ENCODE measurements around the gene PRKAG2. TPM values are rescaled to one million over a fixed set of nuclear protein-coding genes. Genes with fewer than 3 reads are reported as not detected.
"Not testable (repeated sequence)": the region's sequence is repeated elsewhere in the genome, so short reads cannot be mapped to it uniquely, and the experiment has no call there.

PRKAG2 gene
- polyA plus RNA-seq, 1 donor, result 12.3 TPM

- DNase-seq (ENCODE audit: low read depth), result no peak
These were observed 41.3 kb downstream of the PRKAG2 start for GRCh38 chr7:151835636-151836035.

GRCh38 chr7:151834271-151835035 is 42.5 kb downstream of the PRKAG2 start:
- no peak for DNase-seq (ENCODE audit: low read depth)

GRCh38 chr7:151833691-151834090 is 43.2 kb downstream of the PRKAG2 start:
- no peak for DNase-seq (ENCODE audit: low read depth)

GRCh38 chr7:151833213-151833651 is 43.7 kb downstream of the PRKAG2 start:
- DNase-seq (ENCODE audit: low read depth), result no peak

- no peak for DNase-seq (ENCODE audit: low read depth)
These were observed 44.3 kb downstream of the PRKAG2 start for GRCh38 chr7:151832656-151833055.

- no peak for DNase-seq (ENCODE audit: low read depth)
These were observed 44.8 kb downstream of the PRKAG2 start for GRCh38 chr7:151832138-151832537.

GRCh38 chr7:151831606-151832005 is 45.3 kb downstream of the PRKAG2 start:
- DNase-seq (ENCODE audit: low read depth), result no peak

GRCh38 chr7:151830121-151830830 is 46.6 kb downstream of the PRKAG2 start:
- no peak for DNase-seq (ENCODE audit: low read depth)

- no peak for DNase-seq (ENCODE audit: low read depth)
These were observed 47.2 kb downstream of the PRKAG2 start for GRCh38 chr7:151829707-151830106.

GRCh38 chr7:151827620-151828019 is 49.3 kb downstream of the PRKAG2 start:
- DNase-seq (ENCODE audit: low read depth), result no peak

- not testable (repeated sequence) for DNase-seq (ENCODE audit: low read depth)
These were observed 50.6 kb downstream of the PRKAG2 start for GRCh38 chr7:151826316-151826715.

GRCh38 chr7:151825721-151826120 is 51.2 kb downstream of the PRKAG2 start:
- DNase-seq (ENCODE audit: low read depth), result no peak

- DNase-seq (ENCODE audit: low read depth), result no peak
These were observed 52.5 kb downstream of the PRKAG2 start for GRCh38 chr7:151824373-151824933.

GRCh38 chr7:151823566-151824372 is 53.1 kb downstream of the PRKAG2 start:
- no peak for DNase-seq (ENCODE audit: low read depth)

GRCh38 chr7:151822541-151823181 is 54.3 kb downstream of the PRKAG2 start:
- DNase-seq (ENCODE audit: low read depth), result no peak

- no peak for DNase-seq (ENCODE audit: low read depth)
These were observed 54.9 kb downstream of the PRKAG2 start for GRCh38 chr7:151821806-151822540.

- no peak for DNase-seq (ENCODE audit: low read depth)
These were observed 55.7 kb downstream of the PRKAG2 start for GRCh38 chr7:151821226-151821625.

- no peak for DNase-seq (ENCODE audit: low read depth)
These were observed 56.3 kb downstream of the PRKAG2 start for GRCh38 chr7:151820491-151821105.

GRCh38 chr7:151819866-151820265 is 57.0 kb downstream of the PRKAG2 start:
- no peak for DNase-seq (ENCODE audit: low read depth)

All from forelimb muscle (tissue), 1 donor.